HG03439 (cell line): ENCODE measurements around the gene IBSP.

Experiments used
- ATAC-seq: cut with Tn5 transposase; IDR thresholded peaks from one replicate; pipeline ENCODE4 v1.9.1; 2021; ENCODE audit warnings: mild to moderate bottlenecking, moderate library complexity; ENCODE audit not compliant: unreplicated experiment

The IBSP gene

GRCh38 chr4:87835743-87836142 lies 36.4 kb downstream of the IBSP start:
- ATAC-seq, result no peak

GRCh38 chr4:87838205-87838604 lies 38.9 kb downstream of the IBSP start:
- no peak for ATAC-seq

GRCh38 chr4:87838890-87839591 lies 39.7 kb downstream of the IBSP start:
- peak; percentile 71 for ATAC-seq

GRCh38 chr4:87839592-87839946 lies 40.2 kb downstream of the IBSP start:
- ATAC-seq, result no peak

- ATAC-seq, result no peak
Observed at GRCh38 chr4:87840149-87840548, 40.8 kb downstream of the IBSP start.

GRCh38 chr4:87843936-87844335 lies 44.6 kb downstream of the IBSP start:
- no peak for ATAC-seq

GRCh38 chr4:87844452-87844851 lies 45.1 kb downstream of the IBSP start:
- no peak for ATAC-seq

GRCh38 chr4:87846226-87846625 lies 46.9 kb downstream of the IBSP start:
- no peak for ATAC-seq

- ATAC-seq, result no peak
Observed at GRCh38 chr4:87848622-87849351, 49.4 kb downstream of the IBSP start.

GRCh38 chr4:87849612-87850011 lies 50.3 kb downstream of the IBSP start:
- no peak for ATAC-seq

- no peak for ATAC-seq
Observed at GRCh38 chr4:87851332-87851731, 52.0 kb downstream of the IBSP start.

GRCh38 chr4:87851953-87852352 lies 52.6 kb downstream of the IBSP start:
- ATAC-seq, result no peak

- no peak for ATAC-seq
Observed at GRCh38 chr4:87853108-87853507, 53.8 kb downstream of the IBSP start.

- no peak for ATAC-seq
Observed at GRCh38 chr4:87853891-87854290, 54.5 kb downstream of the IBSP start.

GRCh38 chr4:87855559-87855958 lies 56.2 kb downstream of the IBSP start:
- no peak for ATAC-seq

- no peak for ATAC-seq
Observed at GRCh38 chr4:87856816-87857215, 57.5 kb downstream of the IBSP start.

- no peak for ATAC-seq
Observed at GRCh38 chr4:87857789-87858188, 58.4 kb downstream of the IBSP start.
